Measurements from ENCODE around the gene ENGASE. TPM values are rescaled to one million over a fixed set of nuclear protein-coding genes. Genes with fewer than 3 reads are reported as not detected.

ENGASE gene
- total RNA-seq, 1 donor from 2014 or later = 11.5 TPM

DNA sequence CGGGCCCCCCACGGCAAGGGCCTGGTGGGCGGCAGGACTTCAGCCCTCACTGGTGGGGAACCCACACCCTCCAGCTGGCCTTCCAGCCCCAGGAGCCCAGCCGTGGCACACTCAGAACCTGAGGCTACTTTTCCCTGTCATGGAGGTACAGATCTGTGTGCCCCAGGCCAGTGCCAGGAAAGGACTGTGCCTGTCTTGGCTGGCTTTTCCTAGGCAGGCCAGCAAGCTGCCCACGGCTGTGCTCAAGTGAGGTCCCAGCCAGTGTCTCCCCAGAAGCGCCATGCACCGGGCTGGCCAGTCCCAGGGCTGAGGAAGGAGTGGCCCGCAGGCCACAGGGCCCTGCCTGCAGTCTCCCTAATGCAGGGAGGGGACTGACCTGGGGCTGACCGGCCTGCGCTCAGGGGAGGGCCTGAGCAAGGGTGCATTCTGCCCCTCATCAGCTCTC is 16.6 kb downstream of the ENGASE start:
- H3K4me2 ChIP-seq (ENCODE audit: low read length) = no peak overlapping the region
- FAIRE-seq (no peak), DNase-seq (ENCODE audit: low read depth) (no peak)
- H3K4me1 ChIP-seq (ENCODE audit: insufficient read depth, low read length) = no peaks in the 10 kb centered on the region
- H2AFZ ChIP-seq (ENCODE audit: low read depth, low read length) = no peak overlapping the region
- no peaks in the 10 kb centered on the region for H3K9me3 ChIP-seq (ENCODE audit: insufficient read depth, low read depth, low read length)
- Mint-ChIP-seq H3K27ac (ENCODE audit: unreplicated experiment) (no peak overlapping the region), H3K36me3 (ENCODE audit: low read depth, unreplicated experiment) (peaks cover 2% of the 10 kb centered on the region), H3K4me1 (ENCODE audit: low read depth, unreplicated experiment) (no peaks in the 10 kb centered on the region), H3K4me3 (ENCODE audit: unreplicated experiment) (no peak overlapping the region), H3K9me3 (ENCODE audit: unreplicated experiment) (no peaks in the 10 kb centered on the region), H3K27me3 (ENCODE audit: low read depth, unreplicated experiment) (peaks cover 18% of the 10 kb centered on the region)
- H4K20me1 ChIP-seq (ENCODE audit: insufficient read depth, low read length) = peaks cover 12% of the 10 kb centered on the region
- no peak overlapping the region for H3K4me3 ChIP-seq (ENCODE audit: insufficient read depth, low read depth, low read length)
- H3K27me3 ChIP-seq (ENCODE audit: insufficient read depth, low read length) = no peaks in the 10 kb centered on the region
- H3K9ac ChIP-seq (ENCODE audit: low read length) = no peak overlapping the region
- H3K36me3 ChIP-seq (ENCODE audit: insufficient read depth, low read length) = no peaks in the 10 kb centered on the region
- no peak for TF ChIP-seq EZH2 (IDR thresholded peaks at IDR 0.05; ENCODE audit: insufficient read depth, low read length)
- no peaks in the 10 kb centered on the region for H3K79me2 ChIP-seq (ENCODE audit: insufficient read depth, low read length)
- no peak overlapping the region for H3K27ac ChIP-seq (ENCODE audit: low read depth, low read length)

GRCh38 chr17:79092567-79092966 is 17.9 kb downstream of the ENGASE start:
- H3K36me3 Mint-ChIP-seq (ENCODE audit: low read depth, unreplicated experiment) = no peaks in the 10 kb centered on the region
- H3K4me1 ChIP-seq (ENCODE audit: insufficient read depth, low read length) = no peaks in the 10 kb centered on the region
- H3K9ac ChIP-seq (ENCODE audit: low read length) = no peak overlapping the region
- H3K4me3 Mint-ChIP-seq (ENCODE audit: unreplicated experiment) = no peak overlapping the region
- no peak overlapping the region for H2AFZ ChIP-seq (ENCODE audit: low read depth, low read length)
- H3K4me2 ChIP-seq (ENCODE audit: low read length) = no peak overlapping the region
- DNase-seq (ENCODE audit: low read depth) = no peak
- H3K4me1 Mint-ChIP-seq (ENCODE audit: low read depth, unreplicated experiment) = no peaks in the 10 kb centered on the region
- H3K9me3 Mint-ChIP-seq (ENCODE audit: unreplicated experiment) = no peaks in the 10 kb centered on the region
- no peaks in the 10 kb centered on the region for H3K79me2 ChIP-seq (ENCODE audit: insufficient read depth, low read length)
- no peak for TF ChIP-seq EZH2 (IDR thresholded peaks at IDR 0.05; ENCODE audit: insufficient read depth, low read length)
- TF ChIP-seq CTCF (IDR thresholded peaks at IDR 0.05; ENCODE audit: insufficient read depth, low read depth, low read length) = no peak
- no peaks in the 10 kb centered on the region for H3K36me3 ChIP-seq (ENCODE audit: insufficient read depth, low read length)
- H3K27me3 Mint-ChIP-seq (ENCODE audit: low read depth, unreplicated experiment) = peaks cover 19% of the 10 kb centered on the region
- H3K27ac ChIP-seq (ENCODE audit: low read depth, low read length) = no peak overlapping the region
- no peaks in the 10 kb centered on the region for H3K27me3 ChIP-seq (ENCODE audit: insufficient read depth, low read length)
- FAIRE-seq = no peak
- H4K20me1 ChIP-seq (ENCODE audit: insufficient read depth, low read length) = peaks cover 12% of the 10 kb centered on the region
- no peaks in the 10 kb centered on the region for H3K9me3 ChIP-seq (ENCODE audit: insufficient read depth, low read depth, low read length)
- H3K4me3 ChIP-seq (ENCODE audit: insufficient read depth, low read depth, low read length) = no peak overlapping the region
- H3K27ac Mint-ChIP-seq (ENCODE audit: unreplicated experiment) = no peak overlapping the region

GRCh38 chr17:79093270-79093669 is 18.6 kb downstream of the ENGASE start:
- H3K36me3 ChIP-seq (ENCODE audit: insufficient read depth, low read length) = no peaks in the 10 kb centered on the region
- H3K9me3 Mint-ChIP-seq (ENCODE audit: unreplicated experiment) = no peaks in the 10 kb centered on the region
- H3K4me3 ChIP-seq (ENCODE audit: insufficient read depth, low read depth, low read length) = no peak overlapping the region
- no peak overlapping the region for H3K9ac ChIP-seq (ENCODE audit: low read length)
- no peak overlapping the region for H2AFZ ChIP-seq (ENCODE audit: low read depth, low read length)
- H3K4me1 Mint-ChIP-seq (ENCODE audit: low read depth, unreplicated experiment) = no peaks in the 10 kb centered on the region
- no peak overlapping the region for H3K27ac ChIP-seq (ENCODE audit: low read depth, low read length)
- peaks cover 26% of the 10 kb centered on the region for H3K27me3 Mint-ChIP-seq (ENCODE audit: low read depth, unreplicated experiment)
- H3K4me2 ChIP-seq (ENCODE audit: low read length) = no peak overlapping the region
- no peaks in the 10 kb centered on the region for H3K79me2 ChIP-seq (ENCODE audit: insufficient read depth, low read length)
- H3K9me3 ChIP-seq (ENCODE audit: insufficient read depth, low read depth, low read length) = no peaks in the 10 kb centered on the region
- no peak for FAIRE-seq
- H4K20me1 ChIP-seq (ENCODE audit: insufficient read depth, low read length) = peaks cover 6% of the 10 kb centered on the region
- H3K36me3 Mint-ChIP-seq (ENCODE audit: low read depth, unreplicated experiment) = no peaks in the 10 kb centered on the region
- peaks cover 7% of the 10 kb centered on the region for H3K27me3 ChIP-seq (ENCODE audit: insufficient read depth, low read length)
- TF ChIP-seq EZH2 (IDR thresholded peaks at IDR 0.05; ENCODE audit: insufficient read depth, low read length) (no peak), CTCF (IDR thresholded peaks at IDR 0.05; ENCODE audit: insufficient read depth, low read depth, low read length) (no peak)
- H3K4me1 ChIP-seq (ENCODE audit: insufficient read depth, low read length) = no peaks in the 10 kb centered on the region
- H3K4me3 Mint-ChIP-seq (ENCODE audit: unreplicated experiment) = no peak overlapping the region
- no peak overlapping the region for H3K27ac Mint-ChIP-seq (ENCODE audit: unreplicated experiment)
- no peak for DNase-seq (ENCODE audit: low read depth)
